Natural killer cell (primary cell): ENCODE data around the gene CA10. TPM values are rescaled to one million over a fixed set of nuclear protein-coding genes. Genes with fewer than 3 reads are reported as not detected.

Source experiments
- ATAC-seq, 3 donors: fragments of 150-1000 bp in 2 of 3; fragments of 200-7000 bp in 1 of 3; cut with Tn5 transposase; 1 replicate in 1 of 3; 2 replicates in 2 of 3; pipeline ENCODE4 v1.10.0; 2021; ENCODE audit warnings: mild to moderate bottlenecking in 2 of 3, moderate library complexity in 2 of 3
- DNase-seq, 2 donors: peaks; one replicate each; pipeline versions ENCODE4 v3.0.0 to v3.0.0-alpha.2; 2013 to 2021; ENCODE audit warnings: mixed read lengths in 1 of 2
- H3K27ac ChIP-seq: one replicate; pipeline ENCODE4 v1.5.1; 2013; ENCODE audit warnings: mild to moderate bottlenecking, low read length
- H3K27me3 ChIP-seq: one replicate; pipeline ENCODE4 v1.6.1; 2013; ENCODE audit warnings: low read length; ENCODE audit not compliant: control insufficient read depth, insufficient read depth
- H3K36me3 ChIP-seq: one replicate; pipeline ENCODE4 v1.6.1; 2013; ENCODE audit warnings: low read length; ENCODE audit not compliant: control insufficient read depth, insufficient read depth
- H3K4me1 ChIP-seq: one replicate; pipeline ENCODE4 v1.6.1; 2013; ENCODE audit warnings: low read length; ENCODE audit not compliant: control insufficient read depth, insufficient read depth
- H3K4me3 ChIP-seq: one replicate; pipeline ENCODE4 v1.5.1; 2013; ENCODE audit warnings: low read length
- H3K9me3 ChIP-seq: one replicate; pipeline ENCODE4 v1.6.1; 2013; ENCODE audit warnings: low read length; ENCODE audit not compliant: control insufficient read depth, insufficient read depth
- H3K27ac Mint-ChIP-seq, 2 donors: one replicate each; pipeline ENCODE4 v1.8.0; 2022; ENCODE audit warnings: mild to moderate bottlenecking in 2 of 2, mixed read lengths in 2 of 2, moderate library complexity in 1 of 2
- H3K27me3 Mint-ChIP-seq, 2 donors: one replicate each; pipeline ENCODE4 v1.8.0; 2022; ENCODE audit warnings: low read depth in 2 of 2, mixed read lengths in 2 of 2
- H3K36me3 Mint-ChIP-seq: one replicate; pipeline ENCODE4 v1.8.0; 2022; ENCODE audit warnings: mixed read lengths
- H3K4me1 Mint-ChIP-seq, 2 donors: one replicate each; pipeline ENCODE4 v1.8.0; 2022; ENCODE audit warnings: mixed read lengths in 2 of 2
- H3K4me3 Mint-ChIP-seq: one replicate; pipeline ENCODE4 v1.8.0; 2022; ENCODE audit warnings: mild to moderate bottlenecking, moderate library complexity, mixed read lengths
- H3K9me3 Mint-ChIP-seq, 2 donors: one replicate each; pipeline ENCODE4 v1.8.0; 2022; ENCODE audit warnings: mixed read lengths in 2 of 2
- WGBS: methylation state at CpG from one replicate; pipeline ENCODE4 v1.1.7; 2013; ENCODE audit warnings: missing lambda C conversion rate; ENCODE audit not compliant: insufficient coverage; 5-methylcytosine and 5-hydroxymethylcytosine counted together
- intact Hi-C: fragments of 100-400 bp; cut with micrococcal nuclease; formaldehyde crosslinking; loops from one replicate; pipeline ENCODE4 v1.14.2; 2022
- total RNA-seq, 4 donors: library from RNA; stranded (reverse); fragments of 120-200 nt in 1 of 4; gene quantifications; one replicate each; pipeline versions ENCODE4 v1.2.3 to v1.2.4, GENCODE V29; 2013 to 2022
- TF ChIP-seq, protein P1 (sequence below): fragments of 200-600 bp; IDR thresholded peaks from one replicate; pipeline ENCODE4 v1.8.0; 2022; ENCODE audit warnings: antibody characterized with exemption

CA10 gene
- total RNA-seq, 3 donors from 2014 or later (not counting 1 experiment from before 2014, with no cell fraction given) = not detected

DNA sequence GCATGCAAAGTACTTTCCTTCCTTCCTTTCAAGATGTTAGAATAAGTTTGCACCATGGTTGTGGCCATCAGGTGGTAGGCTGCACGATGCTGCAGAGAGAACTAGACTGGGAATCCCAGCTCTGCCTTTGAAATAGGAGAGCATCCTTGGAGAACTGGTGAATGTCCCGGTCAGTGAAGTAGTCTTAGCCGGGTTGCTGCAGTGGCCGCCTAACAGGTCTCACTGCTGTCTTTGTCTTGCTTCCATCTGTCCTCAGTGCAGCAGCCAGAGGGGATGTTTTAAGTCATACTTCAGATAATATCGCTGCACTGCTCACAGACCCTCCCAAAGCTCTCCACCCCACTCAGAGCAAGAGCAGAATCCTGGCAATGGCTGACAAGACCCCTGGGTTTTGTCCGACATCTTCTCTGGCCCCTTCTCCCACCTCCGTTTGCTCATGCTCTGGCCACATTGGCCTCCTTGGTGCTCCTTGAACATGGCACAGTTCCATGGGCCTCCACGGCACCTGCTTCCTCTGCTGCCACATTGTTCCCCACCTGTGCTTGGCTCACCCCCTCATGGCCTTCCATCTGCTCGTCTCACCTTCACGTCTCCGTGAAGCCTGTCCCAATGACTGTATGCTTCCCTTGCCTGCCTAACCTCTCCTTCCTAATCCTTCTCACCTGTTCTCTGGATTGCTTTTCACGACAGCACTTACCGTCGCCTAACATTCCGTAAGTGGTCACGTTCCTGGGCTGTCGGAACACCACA lies 458.3 kb downstream of the CA10 start:
- Mint-ChIP-seq H3K36me3 (no peaks in the 10 kb centered on the region), H3K27ac (no peak overlapping the region), H3K4me3 (no peak overlapping the region), H3K4me1 (no peaks in the 10 kb centered on the region), H3K9me3 (peaks cover 2 to 4% of the 10 kb centered on the region in 2 donors), H3K27me3 (peaks cover 14 to 15% of the 10 kb centered on the region in 2 donors)
- H3K9me3 ChIP-seq = no peaks in the 10 kb centered on the region
- H3K27me3 ChIP-seq = no peaks in the 10 kb centered on the region
- no peak overlapping the region for H3K4me3 ChIP-seq
- no peak for ATAC-seq
- no peak for DNase-seq
- no peaks in the 10 kb centered on the region for H3K4me1 ChIP-seq
- WGBS = 89% methylated on average over 17 of the region's 17 CpGs
- intact Hi-C loops = no loop called here
- TF ChIP-seq, protein P1, sequence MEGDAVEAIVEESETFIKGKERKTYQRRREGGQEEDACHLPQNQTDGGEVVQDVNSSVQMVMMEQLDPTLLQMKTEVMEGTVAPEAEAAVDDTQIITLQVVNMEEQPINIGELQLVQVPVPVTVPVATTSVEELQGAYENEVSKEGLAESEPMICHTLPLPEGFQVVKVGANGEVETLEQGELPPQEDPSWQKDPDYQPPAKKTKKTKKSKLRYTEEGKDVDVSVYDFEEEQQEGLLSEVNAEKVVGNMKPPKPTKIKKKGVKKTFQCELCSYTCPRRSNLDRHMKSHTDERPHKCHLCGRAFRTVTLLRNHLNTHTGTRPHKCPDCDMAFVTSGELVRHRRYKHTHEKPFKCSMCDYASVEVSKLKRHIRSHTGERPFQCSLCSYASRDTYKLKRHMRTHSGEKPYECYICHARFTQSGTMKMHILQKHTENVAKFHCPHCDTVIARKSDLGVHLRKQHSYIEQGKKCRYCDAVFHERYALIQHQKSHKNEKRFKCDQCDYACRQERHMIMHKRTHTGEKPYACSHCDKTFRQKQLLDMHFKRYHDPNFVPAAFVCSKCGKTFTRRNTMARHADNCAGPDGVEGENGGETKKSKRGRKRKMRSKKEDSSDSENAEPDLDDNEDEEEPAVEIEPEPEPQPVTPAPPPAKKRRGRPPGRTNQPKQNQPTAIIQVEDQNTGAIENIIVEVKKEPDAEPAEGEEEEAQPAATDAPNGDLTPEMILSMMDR = no peak
- H3K27ac ChIP-seq = no peak overlapping the region
- H3K36me3 ChIP-seq = no peaks in the 10 kb centered on the region

DNA sequence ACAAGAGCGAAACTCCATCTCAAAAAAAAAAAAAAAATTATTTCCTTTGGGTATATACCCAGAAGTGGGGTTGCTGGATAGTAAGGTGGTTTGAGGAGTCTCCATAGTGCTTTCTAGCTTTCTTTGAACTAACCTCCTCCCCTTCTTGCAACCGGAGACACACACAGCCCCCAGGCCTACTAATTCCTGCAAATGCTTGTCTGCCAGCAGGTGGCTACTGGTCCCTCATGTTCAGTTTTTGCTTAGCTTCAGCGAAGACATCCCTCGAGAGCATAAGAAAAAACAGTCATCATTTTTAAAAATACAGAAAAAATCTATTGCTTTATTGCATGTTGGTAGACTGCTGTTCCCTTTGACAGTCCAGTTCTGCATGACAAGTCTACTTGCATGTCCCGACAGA lies 459.2 kb downstream of the CA10 start:
- Mint-ChIP-seq H3K27me3 (peaks cover 10 to 17% of the 10 kb centered on the region in 2 donors), H3K4me3 (no peak overlapping the region), H3K27ac (no peak overlapping the region), H3K36me3 (no peaks in the 10 kb centered on the region), H3K9me3 (peaks cover 2 to 4% of the 10 kb centered on the region in 2 donors), H3K4me1 (no peaks in the 10 kb centered on the region)
- no peak for DNase-seq
- no peak overlapping the region for H3K27ac ChIP-seq
- no peaks in the 10 kb centered on the region for H3K36me3 ChIP-seq
- H3K4me3 ChIP-seq = no peak overlapping the region
- ATAC-seq = no peak
- no peaks in the 10 kb centered on the region for H3K27me3 ChIP-seq
- H3K9me3 ChIP-seq = no peaks in the 10 kb centered on the region
- 86% methylated on average over 4 of the region's 5 CpGs for WGBS
- H3K4me1 ChIP-seq = no peaks in the 10 kb centered on the region
- TF ChIP-seq, protein P1 = no peak
- intact Hi-C loops = no loop called here

DNA sequence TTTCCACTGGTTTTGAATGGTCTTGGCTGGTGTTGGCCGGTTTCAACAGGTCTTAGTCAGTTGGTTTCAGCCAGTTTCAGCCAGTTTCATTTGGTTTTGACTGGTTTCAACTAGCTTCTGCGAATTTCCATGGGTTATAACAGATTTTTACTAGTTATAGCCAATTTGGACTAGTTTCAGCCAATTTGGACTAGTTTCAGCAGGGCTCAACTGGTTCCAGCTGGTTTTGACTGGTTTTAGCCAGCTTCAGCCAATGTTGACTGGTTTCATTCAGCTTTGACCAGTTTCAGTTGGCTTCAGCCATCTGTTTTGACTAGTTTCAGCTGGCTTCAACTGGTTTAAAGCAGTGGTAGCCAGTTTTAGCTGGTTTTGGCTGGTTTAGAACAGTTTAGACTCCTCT lies 465.6 kb downstream of the CA10 start:
- Mint-ChIP-seq H3K36me3 (no peaks in the 10 kb centered on the region), H3K27ac (no peak overlapping the region), H3K27me3 (peaks cover 8 to 10% of the 10 kb centered on the region in 2 donors), H3K4me3 (no peak overlapping the region), H3K4me1 (no peaks in the 10 kb centered on the region), H3K9me3 (peaks cover 7% of the 10 kb centered on the region in 2 donors)
- Histone ChIP-seq H3K9me3 (no peaks in the 10 kb centered on the region), H3K27ac (no peak overlapping the region), H3K4me1 (peaks cover 3% of the 10 kb centered on the region), H3K36me3 (no peaks in the 10 kb centered on the region), H3K4me3 (no peak overlapping the region), H3K27me3 (no peaks in the 10 kb centered on the region)
- intact Hi-C loops = no loop called here
- TF ChIP-seq, protein P1 = no peak
- 68% methylated on average over 2 of the region's 2 CpGs for WGBS
- DNase-seq = no peak
- ATAC-seq = no peak

DNA sequence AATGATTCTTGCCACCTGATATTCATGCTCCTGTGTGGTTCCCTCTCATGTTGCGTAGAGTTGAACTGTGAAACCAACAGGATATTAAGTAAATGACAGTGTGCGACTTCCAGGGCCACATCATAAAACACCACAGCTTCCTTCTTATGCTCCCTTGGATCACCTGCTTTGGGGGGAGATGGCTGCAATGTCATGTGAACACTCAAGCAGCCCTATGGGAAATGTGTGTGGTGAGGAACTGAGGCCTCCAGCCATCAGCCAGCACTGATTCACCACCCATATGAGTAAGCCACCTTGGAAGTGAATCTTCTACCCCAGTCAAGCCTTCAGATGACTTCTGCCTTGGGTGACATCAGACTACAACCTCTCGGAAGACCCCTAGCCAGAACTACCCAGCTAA lies 470.6 kb downstream of the CA10 start:
- TF ChIP-seq, protein P1 = no peak
- H3K4me3 Mint-ChIP-seq = no peak overlapping the region
- Histone ChIP-seq H3K9me3 (no peaks in the 10 kb centered on the region), H3K27me3 (no peaks in the 10 kb centered on the region), H3K4me3 (no peak overlapping the region), H3K4me1 (peaks cover 11% of the 10 kb centered on the region), H3K27ac (no peak overlapping the region), H3K36me3 (no peaks in the 10 kb centered on the region)
- WGBS = 90% methylated on average over 1 of the region's 3 CpGs
- no peak for DNase-seq
- H3K27me3 Mint-ChIP-seq = peaks cover 6 to 8% of the 10 kb centered on the region in 2 donors
- intact Hi-C loops = no loop called here
- no peaks in the 10 kb centered on the region for H3K36me3 Mint-ChIP-seq
- peaks cover 5 to 6% of the 10 kb centered on the region in 2 donors for H3K9me3 Mint-ChIP-seq
- ATAC-seq = no peak
- H3K4me1 Mint-ChIP-seq = no peaks in the 10 kb centered on the region
- no peak overlapping the region for H3K27ac Mint-ChIP-seq
